Gastrocnemius medialis (tissue), 4 donors: Measurements from ENCODE around the gene DAPL1. TPM values are rescaled to one million over a fixed set of nuclear protein-coding genes. Genes with fewer than 3 reads are reported as not detected.

Source experiments
- ATAC-seq, 2 donors: fragments of 150-250 bp; one replicate each; pipeline ENCODE4 v1.9.1; 2016
- DNase-seq, 2 donors: peaks; one replicate each; pipeline ENCODE4 v3.0.0-alpha.2; 2019
- H3K27ac ChIP-seq, 4 donors: fragments of 200-600 bp; sonication (generic); 1 replicate in 1 of 4; 2 replicates in 3 of 4; pipeline ENCODE4 v1.5.1; 2016 to 2018; ENCODE audit warnings: mild to moderate bottlenecking in 2 of 4, moderate library complexity in 1 of 4
- H3K27me3 ChIP-seq, 3 donors: fragments of 200-600 bp; sonication (generic) in 2 of 3; 1 replicate in 1 of 3; 2 replicates in 2 of 3; pipeline versions ENCODE4 v1.5.1 to v1.6.0; 2016 to 2019; ENCODE audit warnings: mild to moderate bottlenecking in 1 of 3, moderate library complexity in 1 of 3
- H3K36me3 ChIP-seq, 2 donors: fragments of 200-600 bp; sonication (generic) in 1 of 2; one replicate each; pipeline ENCODE4 v1.5.1; 2017 to 2018
- H3K4me1 ChIP-seq, 2 donors: fragments of 200-600 bp; sonication (generic) in 1 of 2; one replicate each; pipeline ENCODE4 v1.5.1; 2016 to 2017; ENCODE audit warnings: mild to moderate bottlenecking in 2 of 2
- H3K4me3 ChIP-seq, 4 donors: fragments of 200-600 bp; sonication (generic) in 3 of 4; 1 replicate in 1 of 4; 2 replicates in 3 of 4; pipeline ENCODE4 v1.5.1; 2016 to 2019; ENCODE audit warnings: mild to moderate bottlenecking in 2 of 4
- H3K9me3 ChIP-seq, 3 donors: fragments of 200-600 bp; sonication (generic) in 2 of 3; 1 replicate in 1 of 3; 2 replicates in 2 of 3; pipeline ENCODE4 v1.5.1; 2016 to 2019
- CTCF ChIP-seq, 5 experiments: fragments of 450-650 bp in 3 of 5; fragments of 200-600 bp in 2 of 5; sonication (generic) in 2 of 5; IDR thresholded peaks in 4 of 5; conservative IDR thresholded peaks in 1 of 5; 1 replicate in 4 of 5; 2 replicates in 1 of 5; pipeline ENCODE4 v1.5.1; 2016 to 2019; ENCODE audit warnings: antibody characterized with exemption in 5 of 5, mild to moderate bottlenecking in 3 of 5, moderate library complexity in 3 of 5
- POLR2A ChIP-seq, 2 donors: fragments of 450-650 bp; IDR thresholded peaks; one replicate each; pipeline ENCODE4 v1.6.1; 2017; ENCODE audit warnings: antibody characterized with exemption in 2 of 2, mild to moderate bottlenecking in 2 of 2, moderate library complexity in 2 of 2
- in situ Hi-C, 4 donors: fragments of 200-750 bp; cut with MboI; loops; one replicate each; pipeline versions ENCODE4 v1.15.0 to v1.8.0; 2017; ENCODE audit warnings: low sequenced_read_pairs in 4 of 4
- intact Hi-C: fragments of 100-400 bp; cut with DNase I; formaldehyde crosslinking; loops from one replicate; pipeline ENCODE4 v1.15.1; 2023; ENCODE audit warnings: low total_unique reads
- total RNA-seq, 4 donors: library from RNA; depleted of rRNA; stranded (reverse); fragments of >200 nt; gene quantifications; one replicate each; pipeline versions ENCODE4 v1.1.0 to v1.2.3, GENCODE V29; 2016

DAPL1 gene
- total RNA-seq, 4 donors from 2014 or later: not detected

- DNase-seq: no peak
- no peaks in the 10 kb centered on the region for H3K9me3 ChIP-seq
- TF ChIP-seq POLR2A (IDR thresholded peaks at IDR 0.05): no peak
- no peak for TF ChIP-seq CTCF (IDR thresholded peaks at IDR 0.05 in 4 of 5, conservative IDR thresholded peaks at IDR 0.05 in 1 of 5)
- intact Hi-C loops: no loop called here
- in situ Hi-C loops: no loop called here
- H3K36me3 ChIP-seq: no peaks in the 10 kb centered on the region
- H3K4me3 ChIP-seq: no peak overlapping the region
- no peak for ATAC-seq
- no peak overlapping the region for H3K27ac ChIP-seq
- no peaks in the 10 kb centered on the region for H3K27me3 ChIP-seq
- no peaks in the 10 kb centered on the region for H3K4me1 ChIP-seq
These were observed 10.8 kb downstream of the DAPL1 start for GRCh38 chr2:158805936-158806335.

- in situ Hi-C loops (no loop called here), intact Hi-C loops (no loop called here)
- no peak for ATAC-seq
These were observed 11.8 kb downstream of the DAPL1 start for GRCh38 chr2:158806941-158807340.

GRCh38 chr2:158808426-158808825, 13.3 kb downstream of the DAPL1 start:
- in situ Hi-C loops (no loop called here), intact Hi-C loops (no loop called here)
- Histone ChIP-seq H3K27me3 (no peaks in the 10 kb centered on the region), H3K9me3 (no peaks in the 10 kb centered on the region), H3K4me1 (no peaks in the 10 kb centered on the region), H3K27ac (no peak overlapping the region), H3K4me3 (no peak overlapping the region), H3K36me3 (no peaks in the 10 kb centered on the region)
- TF ChIP-seq CTCF (IDR thresholded peaks at IDR 0.05 in 4 of 5, conservative IDR thresholded peaks at IDR 0.05 in 1 of 5) (no peak), POLR2A (IDR thresholded peaks at IDR 0.05) (no peak)
- DNase-seq (no peak), ATAC-seq (no peak)

More at GRCh38 chr2:158806941-158807340, 11.8 kb downstream of the DAPL1 start:
- Histone ChIP-seq H3K9me3 (no peaks in the 10 kb centered on the region), H3K4me1 (no peaks in the 10 kb centered on the region), H3K4me3 (no peak overlapping the region), H3K36me3 (no peaks in the 10 kb centered on the region), H3K27me3 (no peaks in the 10 kb centered on the region), H3K27ac (no peak overlapping the region)
- TF ChIP-seq CTCF (IDR thresholded peaks at IDR 0.05 in 4 of 5, conservative IDR thresholded peaks at IDR 0.05 in 1 of 5) (no peak), POLR2A (IDR thresholded peaks at IDR 0.05) (no peak)
- DNase-seq: no peak

- Histone ChIP-seq H3K4me1 (no peaks in the 10 kb centered on the region), H3K4me3 (no peak overlapping the region), H3K9me3 (no peaks in the 10 kb centered on the region), H3K36me3 (no peaks in the 10 kb centered on the region), H3K27me3 (no peaks in the 10 kb centered on the region), H3K27ac (no peak overlapping the region)
- intact Hi-C loops: no loop called here
- in situ Hi-C loops: no loop called here
- TF ChIP-seq CTCF (IDR thresholded peaks at IDR 0.05 in 4 of 5, conservative IDR thresholded peaks at IDR 0.05 in 1 of 5): no peak
- no peak for TF ChIP-seq POLR2A (IDR thresholded peaks at IDR 0.05)
- DNase-seq: no peak
- ATAC-seq: no peak
These were observed 14.7 kb downstream of the DAPL1 start for GRCh38 chr2:158809816-158810215.

GRCh38 chr2:158810731-158811460, 15.8 kb downstream of the DAPL1 start:
- H3K4me1 ChIP-seq: no peaks in the 10 kb centered on the region
- no peaks in the 10 kb centered on the region for H3K27me3 ChIP-seq
- TF ChIP-seq CTCF (IDR thresholded peaks at IDR 0.05 in 4 of 5, conservative IDR thresholded peaks at IDR 0.05 in 1 of 5): no peak
- TF ChIP-seq POLR2A (IDR thresholded peaks at IDR 0.05): no peak
- no peaks in the 10 kb centered on the region for H3K9me3 ChIP-seq
- no peak overlapping the region for H3K27ac ChIP-seq
- intact Hi-C loops (no loop called here), in situ Hi-C loops (no loop called here)
- no peak for DNase-seq
- H3K4me3 ChIP-seq: no peak overlapping the region
- no peak for ATAC-seq
- no peaks in the 10 kb centered on the region for H3K36me3 ChIP-seq
